ENCODE measurements around the gene RPP38. TPM values are rescaled to one million over a fixed set of nuclear protein-coding genes. Genes with fewer than 3 reads are reported as not detected.

RPP38 gene, protein sequence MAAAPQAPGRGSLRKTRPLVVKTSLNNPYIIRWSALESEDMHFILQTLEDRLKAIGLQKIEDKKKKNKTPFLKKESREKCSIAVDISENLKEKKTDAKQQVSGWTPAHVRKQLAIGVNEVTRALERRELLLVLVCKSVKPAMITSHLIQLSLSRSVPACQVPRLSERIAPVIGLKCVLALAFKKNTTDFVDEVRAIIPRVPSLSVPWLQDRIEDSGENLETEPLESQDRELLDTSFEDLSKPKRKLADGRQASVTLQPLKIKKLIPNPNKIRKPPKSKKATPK
- total RNA-seq: 1 to 10 TPM; 7.2 to 8.4 TPM
- 10 to 100 TPM in 1 of 2 donors, 1 to 10 TPM in 1; 8.1 to 12.0 TPM for polyA plus RNA-seq

GRCh38 chr10:15097011-15097812, at the start of gene RPP38:
Gene RPP38 (plus strand): TSS chr10:15097355. CDS start chr10:15103315, 5,960 bp downstream.
- peak within 1 kb of the TSS; percentile 82 to 99 (median 93) for H3K4me3 ChIP-seq (ENCODE audit: low read depth in 1 of 3, low read length in 3 of 3)
- peak within 1 kb of the TSS; percentile 95 to 96 for H3K9ac ChIP-seq (ENCODE audit: low read depth in 1 of 2, low read length in 2 of 2)
- DNase-seq (ENCODE audit: low spot score): peak; percentile 98
- no peaks in the 10 kb centered on the region for H3K9me3 ChIP-seq (ENCODE audit: control insufficient read depth in 4 of 4, low read length in 3 of 4)
- H3K4me1 ChIP-seq (ENCODE audit: control insufficient read depth in 4 of 4, insufficient read depth in 4 of 4, low read length in 3 of 4): peaks cover 7 to 23% (median 14%) of the 10 kb centered on the region in 4 donors
- peak within 1 kb of the TSS; percentile 90 to 98 for H3K27ac ChIP-seq (ENCODE audit: low read depth in 1 of 2, low read length in 2 of 2)
- H3K27me3 ChIP-seq (ENCODE audit: control insufficient read depth in 4 of 4, insufficient read depth in 4 of 4, low read length in 3 of 4): no peaks in the 10 kb centered on the region
- under 1% methylated on average over 84 of the region's 84 CpGs for WGBS
- peaks cover 0 to 2% (median 0%) of the 10 kb centered on the region in 4 donors for H3K36me3 ChIP-seq (ENCODE audit: control insufficient read depth in 4 of 4, insufficient read depth in 3 of 4, low read depth in 1 of 4, low read length in 3 of 4)
- TF ChIP-seq EGR1 (IDR thresholded peaks at IDR 0.05; ENCODE audit: low read depth in 2 of 2) (peak; percentile 89 to 91), HNF4G (IDR thresholded peaks at IDR 0.05) (no peak), GABPA (IDR thresholded peaks at IDR 0.05 in 1 of 2, conservative IDR thresholded peaks at IDR 0.05 in 1 of 2) (peak in 1 of 2 donors; percentile 79), NR2F2 (IDR thresholded peaks at IDR 0.05) (no peak), MAX (IDR thresholded peaks at IDR 0.05) (no peak), REST (IDR thresholded peaks at IDR 0.05) (peak; percentile 9), SP1 (IDR thresholded peaks at IDR 0.05) (no peak), RXRA (IDR thresholded peaks at IDR 0.05) (no peak), ZBTB33 (IDR thresholded peaks at IDR 0.05) (peak; percentile 99), YY1 (IDR thresholded peaks at IDR 0.05) (no peak), FOXA2 (IDR thresholded peaks at IDR 0.05) (no peak), RAD21 (IDR thresholded peaks at IDR 0.05) (peak in 1 of 2 donors; percentile 3), HNF4A (conservative IDR thresholded peaks at IDR 0.05) (peak in 1 of 2 donors; percentile 28), FOXA1 (IDR thresholded peaks at IDR 0.05) (no peak), TAF1 (conservative IDR thresholded peaks at IDR 0.05) (no peak), JUND (IDR thresholded peaks at IDR 0.05) (no peak)
- TF ChIP-seq, protein P1, sequence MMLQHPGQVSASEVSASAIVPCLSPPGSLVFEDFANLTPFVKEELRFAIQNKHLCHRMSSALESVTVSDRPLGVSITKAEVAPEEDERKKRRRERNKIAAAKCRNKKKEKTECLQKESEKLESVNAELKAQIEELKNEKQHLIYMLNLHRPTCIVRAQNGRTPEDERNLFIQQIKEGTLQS (IDR thresholded peaks at IDR 0.05): no peak
- TF ChIP-seq, protein P2, sequence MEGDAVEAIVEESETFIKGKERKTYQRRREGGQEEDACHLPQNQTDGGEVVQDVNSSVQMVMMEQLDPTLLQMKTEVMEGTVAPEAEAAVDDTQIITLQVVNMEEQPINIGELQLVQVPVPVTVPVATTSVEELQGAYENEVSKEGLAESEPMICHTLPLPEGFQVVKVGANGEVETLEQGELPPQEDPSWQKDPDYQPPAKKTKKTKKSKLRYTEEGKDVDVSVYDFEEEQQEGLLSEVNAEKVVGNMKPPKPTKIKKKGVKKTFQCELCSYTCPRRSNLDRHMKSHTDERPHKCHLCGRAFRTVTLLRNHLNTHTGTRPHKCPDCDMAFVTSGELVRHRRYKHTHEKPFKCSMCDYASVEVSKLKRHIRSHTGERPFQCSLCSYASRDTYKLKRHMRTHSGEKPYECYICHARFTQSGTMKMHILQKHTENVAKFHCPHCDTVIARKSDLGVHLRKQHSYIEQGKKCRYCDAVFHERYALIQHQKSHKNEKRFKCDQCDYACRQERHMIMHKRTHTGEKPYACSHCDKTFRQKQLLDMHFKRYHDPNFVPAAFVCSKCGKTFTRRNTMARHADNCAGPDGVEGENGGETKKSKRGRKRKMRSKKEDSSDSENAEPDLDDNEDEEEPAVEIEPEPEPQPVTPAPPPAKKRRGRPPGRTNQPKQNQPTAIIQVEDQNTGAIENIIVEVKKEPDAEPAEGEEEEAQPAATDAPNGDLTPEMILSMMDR (IDR thresholded peaks at IDR 0.05; ENCODE audit: low read depth, low read length, missing input control): no peak

Data from liver (tissue), 9 donors.